Upper lobe of right lung (tissue), 1 donor: Measurements from ENCODE around the gene JHY. TPM values are rescaled to one million over a fixed set of nuclear protein-coding genes. Genes with fewer than 3 reads are reported as not detected.

Experiments
- ATAC-seq: fragments of 200-7000 bp; cut with Tn5 transposase; one replicate; pipeline ENCODE4 v1.9.1; 2020; ENCODE audit warnings: mild to moderate bottlenecking, moderate library complexity
- DNase-seq: peaks from one replicate; pipeline ENCODE4 v3.0.0-alpha.2; 2020
- H3K27ac ChIP-seq: fragments of 200-600 bp; one replicate; pipeline ENCODE4 v1.8.0; 2022
- H3K27me3 ChIP-seq: fragments of 200-600 bp; one replicate; pipeline ENCODE4 v1.8.0; 2022; ENCODE audit warnings: mild to moderate bottlenecking
- H3K36me3 ChIP-seq: fragments of 200-600 bp; one replicate; pipeline ENCODE4 v1.8.0; 2022
- H3K4me1 ChIP-seq: fragments of 200-600 bp; one replicate; pipeline ENCODE4 v1.8.0; 2022
- H3K4me3 ChIP-seq: fragments of 200-600 bp; one replicate; pipeline ENCODE4 v1.8.0; 2022; ENCODE audit warnings: mild to moderate bottlenecking
- H3K9me3 ChIP-seq: fragments of 200-600 bp; one replicate; pipeline ENCODE4 v1.8.0; 2022
- intact Hi-C: fragments of 100-400 bp; cut with DNase I; formaldehyde crosslinking; loops from one replicate; pipeline ENCODE4 v1.11.0; 2022
- total RNA-seq: library from RNA; stranded (reverse); fragmentation: NEBNext Ultra II Directional; extraction: Animal tissue kit (Norgen Biotek cat#: 25700); gene quantifications from one replicate; pipeline ENCODE4 v1.2.1, GENCODE V29; 2021
- TF ChIP-seq, protein P1 (sequence below): fragments of 200-600 bp; IDR thresholded peaks from one replicate; pipeline ENCODE4 v1.8.0; 2022; ENCODE audit warnings: antibody characterized with exemption
- donor health status: DM: no; HTN: yes; CAD: no; lungs with severe emphysema.

Gene JHY
- total RNA-seq, 1 donor from 2014 or later = 8.9 TPM

DNA sequence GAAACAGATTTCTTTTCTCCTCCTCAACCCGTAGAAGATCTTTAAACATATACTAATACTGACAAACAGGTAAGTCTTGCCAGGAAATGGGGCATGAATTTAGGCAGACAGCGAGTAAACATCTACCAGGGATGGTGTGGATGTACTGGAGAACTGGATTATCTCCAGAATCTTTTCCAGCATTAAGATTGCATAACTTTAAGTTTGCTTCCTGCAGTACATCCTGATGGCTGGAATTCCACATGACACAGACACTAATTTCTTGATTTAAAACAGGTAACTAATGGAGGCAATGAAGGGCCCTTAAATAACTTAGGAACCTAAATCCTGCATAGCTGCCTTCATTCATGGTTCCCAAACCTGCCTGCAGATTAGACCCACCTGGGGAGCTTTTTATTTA lies 40.7 kb downstream of the JHY start:
- Histone ChIP-seq H3K36me3 (no peaks in the 10 kb centered on the region), H3K4me3 (no peak overlapping the region), H3K4me1 (no peaks in the 10 kb centered on the region), H3K27ac (no peak overlapping the region), H3K9me3 (no peaks in the 10 kb centered on the region), H3K27me3 (no peaks in the 10 kb centered on the region)
- TF ChIP-seq, protein P1, sequence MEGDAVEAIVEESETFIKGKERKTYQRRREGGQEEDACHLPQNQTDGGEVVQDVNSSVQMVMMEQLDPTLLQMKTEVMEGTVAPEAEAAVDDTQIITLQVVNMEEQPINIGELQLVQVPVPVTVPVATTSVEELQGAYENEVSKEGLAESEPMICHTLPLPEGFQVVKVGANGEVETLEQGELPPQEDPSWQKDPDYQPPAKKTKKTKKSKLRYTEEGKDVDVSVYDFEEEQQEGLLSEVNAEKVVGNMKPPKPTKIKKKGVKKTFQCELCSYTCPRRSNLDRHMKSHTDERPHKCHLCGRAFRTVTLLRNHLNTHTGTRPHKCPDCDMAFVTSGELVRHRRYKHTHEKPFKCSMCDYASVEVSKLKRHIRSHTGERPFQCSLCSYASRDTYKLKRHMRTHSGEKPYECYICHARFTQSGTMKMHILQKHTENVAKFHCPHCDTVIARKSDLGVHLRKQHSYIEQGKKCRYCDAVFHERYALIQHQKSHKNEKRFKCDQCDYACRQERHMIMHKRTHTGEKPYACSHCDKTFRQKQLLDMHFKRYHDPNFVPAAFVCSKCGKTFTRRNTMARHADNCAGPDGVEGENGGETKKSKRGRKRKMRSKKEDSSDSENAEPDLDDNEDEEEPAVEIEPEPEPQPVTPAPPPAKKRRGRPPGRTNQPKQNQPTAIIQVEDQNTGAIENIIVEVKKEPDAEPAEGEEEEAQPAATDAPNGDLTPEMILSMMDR = no peak
- intact Hi-C loops = no loop called here
- ATAC-seq (no peak), DNase-seq (no peak)

DNA sequence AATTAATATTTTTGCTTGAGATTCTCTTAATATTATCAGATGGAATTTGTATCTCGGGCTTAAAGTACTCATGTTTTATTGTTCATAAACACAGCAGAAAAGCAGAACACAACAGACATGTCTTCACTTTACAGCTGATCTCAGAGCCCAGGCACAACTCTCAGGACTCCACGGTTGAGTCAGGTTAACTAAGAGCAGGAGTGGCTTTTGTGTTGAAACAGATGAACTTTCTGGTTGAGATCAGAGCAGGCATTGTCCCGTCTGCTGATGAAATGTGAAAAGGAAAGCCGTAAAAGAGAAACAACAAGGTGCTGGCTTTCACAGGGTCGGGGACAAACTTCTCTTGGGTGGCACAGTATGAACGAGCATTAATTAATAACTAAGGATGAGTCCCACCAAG lies 49.0 kb downstream of the JHY start:
- DNase-seq = no peak
- no peak for ATAC-seq
- Histone ChIP-seq H3K4me1 (no peaks in the 10 kb centered on the region), H3K36me3 (no peaks in the 10 kb centered on the region), H3K27ac (no peak overlapping the region), H3K4me3 (no peak overlapping the region), H3K9me3 (no peaks in the 10 kb centered on the region), H3K27me3 (no peaks in the 10 kb centered on the region)
- TF ChIP-seq, protein P1 = no peak
- intact Hi-C loops = no loop called here

DNA sequence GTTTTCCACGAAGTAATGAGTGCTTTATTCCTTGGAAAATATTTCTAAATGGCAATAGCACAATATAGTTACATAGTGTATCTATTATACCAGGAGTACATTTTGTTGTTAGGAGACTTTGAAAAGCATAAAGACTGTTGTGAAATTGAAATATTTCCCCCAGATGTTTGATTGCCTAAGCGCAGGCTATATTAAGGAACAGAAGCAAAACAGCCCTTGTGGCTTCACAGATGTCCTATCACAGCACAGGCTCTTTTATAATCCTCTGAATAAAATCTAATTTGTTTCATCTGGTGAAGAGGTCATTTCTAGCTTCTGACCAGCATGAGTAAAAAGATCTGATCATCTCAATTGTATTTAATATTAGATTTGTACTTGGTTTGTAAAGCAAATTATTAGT lies 50.9 kb downstream of the JHY start:
- Histone ChIP-seq H3K27ac (no peak overlapping the region), H3K4me3 (no peak overlapping the region), H3K4me1 (no peaks in the 10 kb centered on the region), H3K36me3 (no peaks in the 10 kb centered on the region), H3K9me3 (no peaks in the 10 kb centered on the region), H3K27me3 (no peaks in the 10 kb centered on the region)
- DNase-seq (no peak), ATAC-seq (no peak)
- TF ChIP-seq, protein P1 = no peak
- intact Hi-C loops = no loop called here

DNA sequence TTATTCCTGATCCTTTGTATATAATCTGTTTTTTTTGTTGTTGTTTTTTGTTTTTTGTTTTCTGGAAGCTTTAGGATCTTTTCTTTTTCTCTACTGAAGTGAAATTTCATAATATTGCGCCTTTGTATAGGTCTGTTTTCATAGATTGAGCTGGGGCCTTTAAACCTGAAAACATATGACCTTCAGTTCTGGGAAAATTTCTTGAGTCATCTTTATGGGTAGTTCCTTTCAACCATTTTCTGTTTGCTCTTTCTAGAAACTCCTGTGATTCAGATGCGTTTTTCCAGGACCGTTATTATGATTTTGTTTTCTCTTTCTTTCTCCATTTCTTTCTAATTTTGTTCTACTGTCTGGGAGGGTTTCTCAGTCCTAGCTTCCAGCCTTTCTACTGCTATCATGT lies 55.4 kb downstream of the JHY start:
- intact Hi-C loops = no loop called here
- TF ChIP-seq, protein P1 = no peak
- Histone ChIP-seq H3K36me3 (no peaks in the 10 kb centered on the region), H3K4me1 (no peaks in the 10 kb centered on the region), H3K27ac (no peak overlapping the region), H3K27me3 (no peaks in the 10 kb centered on the region), H3K4me3 (no peak overlapping the region), H3K9me3 (no peaks in the 10 kb centered on the region)
- no peak for DNase-seq
- ATAC-seq = no peak

DNA sequence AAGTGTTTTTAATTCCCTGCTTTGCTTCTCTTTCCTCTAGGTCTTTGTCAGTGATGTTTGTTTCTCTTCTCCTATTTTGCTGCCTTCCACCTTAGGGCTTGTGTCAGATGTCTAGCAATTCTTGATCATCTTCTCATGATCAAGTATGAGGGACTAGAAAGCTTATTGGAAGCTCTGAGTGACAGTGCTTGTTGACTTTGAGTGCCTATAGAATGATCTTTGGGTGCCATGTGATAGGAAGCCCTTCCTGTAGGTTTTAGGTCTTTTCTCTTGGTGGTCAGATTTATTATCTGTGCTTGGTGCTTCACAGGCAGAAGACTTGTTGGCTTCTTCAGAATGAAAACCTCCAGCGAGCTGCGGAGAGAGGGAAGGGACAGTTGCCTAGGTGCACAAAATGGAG lies 56.0 kb downstream of the JHY start:
- DNase-seq = no peak
- H3K27ac ChIP-seq = no peak overlapping the region
- no peaks in the 10 kb centered on the region for H3K4me1 ChIP-seq
- no peaks in the 10 kb centered on the region for H3K36me3 ChIP-seq
- ATAC-seq = no peak
- no peaks in the 10 kb centered on the region for H3K27me3 ChIP-seq
- no peak overlapping the region for H3K4me3 ChIP-seq
- intact Hi-C loops = no loop called here
- TF ChIP-seq, protein P1 = no peak
- no peaks in the 10 kb centered on the region for H3K9me3 ChIP-seq

DNA sequence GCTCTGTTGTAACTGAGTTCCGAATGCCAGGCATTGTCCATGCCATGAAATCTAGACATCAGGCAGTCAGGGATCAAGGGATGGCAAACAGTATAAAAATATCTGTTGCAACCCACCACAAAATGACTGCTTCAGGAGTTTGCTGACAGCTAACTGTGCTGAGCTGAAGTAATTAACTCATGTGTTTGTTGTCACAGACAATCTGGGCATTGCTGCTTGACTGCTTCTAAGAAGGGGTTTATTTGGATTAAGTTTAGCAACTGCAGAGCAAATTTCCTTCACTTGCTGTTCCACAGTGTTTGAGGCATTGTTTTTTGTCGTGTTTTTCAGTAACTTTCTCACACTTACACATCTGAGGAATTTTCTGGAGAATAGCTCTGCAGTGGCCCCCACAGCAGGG lies 68.7 kb downstream of the JHY start:
- Histone ChIP-seq H3K4me3 (no peak overlapping the region), H3K4me1 (no peaks in the 10 kb centered on the region), H3K27ac (no peak overlapping the region), H3K36me3 (peaks cover 15% of the 10 kb centered on the region), H3K27me3 (no peaks in the 10 kb centered on the region), H3K9me3 (no peaks in the 10 kb centered on the region)
- no peak for DNase-seq
- ATAC-seq = no peak
- TF ChIP-seq, protein P1 = no peak
- intact Hi-C loops = no loop called here
